ENCODE data around the gene KDM3A. TPM values are rescaled to one million over a fixed set of nuclear protein-coding genes. Genes with fewer than 3 reads are reported as not detected.

Gene KDM3A
- total RNA-seq, 1 experiment from 2014 or later: 52.4 TPM

- Histone ChIP-seq H3K36me3 (ENCODE audit: control insufficient read depth, insufficient read depth, low read length) (no peaks in the 10 kb centered on the region), H3K4me1 (peaks cover 19% of the 10 kb centered on the region), H3K9me3 (no peaks in the 10 kb centered on the region), H3K4me3 (ENCODE audit: low read depth, low read length) (no peak overlapping the region), H3K27me3 (replicated peaks; ENCODE audit: control insufficient read depth, insufficient read depth, low read length) (no peaks in the 10 kb centered on the region)
- H3K4me3 Mint-ChIP-seq (ENCODE audit: unreplicated experiment): no peak overlapping the region
- POLR2A ChIA-PET: interaction anchor here (0.5 to 1.0 kb wide), 3 partner anchors 27 to 1421 kb away, joined by 6 to 10 read pairs (median 6); partner anchors contain the start of gene KDM3A
- BruUV-seq (replicated peaks): no TSS peak
- H3K27me3 Mint-ChIP-seq (ENCODE audit: insufficient read depth, unreplicated experiment): no peaks in the 10 kb centered on the region
- H3K36me3 Mint-ChIP-seq (ENCODE audit: insufficient read depth, unreplicated experiment): no peaks in the 10 kb centered on the region
- CTCF ChIA-PET: no interaction called here
- H3K9me3 Mint-ChIP-seq (ENCODE audit: unreplicated experiment): peaks cover 10% of the 10 kb centered on the region
- TF ChIP-seq CTCF (IDR thresholded peaks at IDR 0.05; ENCODE audit: insufficient read depth in 1 of 2, low read depth in 1 of 2, low read length in 1 of 2, severe bottlenecking in 1 of 2, unreplicated experiment in 1 of 2): no peak
- peaks cover 7% of the 10 kb centered on the region for H3K4me1 Mint-ChIP-seq (ENCODE audit: low read depth, unreplicated experiment)
- intact Hi-C loops (cut with micrococcal nuclease; ENCODE audit: unreplicated experiment): loop anchor here (10.0 kb wide), 3 partner anchors 91 to 391 kb away; partner anchors contain the start of gene RNF103
- peak; percentile 57 to 63 for DNase-seq
- no peak overlapping the region for H3K27ac Mint-ChIP-seq (ENCODE audit: unreplicated experiment)
These were observed 47.4 kb upstream of the KDM3A start for GRCh38 chr2:86393521-86394491.

- Histone ChIP-seq H3K9me3 (no peaks in the 10 kb centered on the region), H3K36me3 (ENCODE audit: control insufficient read depth, insufficient read depth, low read length) (no peaks in the 10 kb centered on the region), H3K27me3 (replicated peaks; ENCODE audit: control insufficient read depth, insufficient read depth, low read length) (no peaks in the 10 kb centered on the region), H3K4me1 (peaks cover 22% of the 10 kb centered on the region), H3K4me3 (ENCODE audit: low read depth, low read length) (no peak overlapping the region)
- Mint-ChIP-seq H3K9me3 (ENCODE audit: unreplicated experiment) (peaks cover 19% of the 10 kb centered on the region), H3K36me3 (ENCODE audit: insufficient read depth, unreplicated experiment) (no peaks in the 10 kb centered on the region), H3K4me1 (ENCODE audit: low read depth, unreplicated experiment) (peaks cover 10% of the 10 kb centered on the region), H3K27me3 (ENCODE audit: insufficient read depth, unreplicated experiment) (no peaks in the 10 kb centered on the region), H3K27ac (ENCODE audit: unreplicated experiment) (no peak overlapping the region), H3K4me3 (ENCODE audit: unreplicated experiment) (no peak overlapping the region)
- intact Hi-C loops (cut with micrococcal nuclease; ENCODE audit: unreplicated experiment): loop anchor here (1.0 to 10.0 kb wide), 4 partner anchors 88 to 388 kb away; partner anchors contain the start of gene RNF103
- ChIA-PET CTCF (interaction anchor here (0.6 to 1.7 kb wide), 11 partner anchors 45 to 411 kb away, joined by 3 to 15 read pairs (median 4); partner anchors contain the start of gene KDM3A), POLR2A (interaction anchor here (0.5 to 1.2 kb wide), 4 partner anchors 45 to 226 kb away, joined by 3 to 13 read pairs (median 6); partner anchors contain the start of gene KDM3A)
- peak; percentile 54 to 61 for DNase-seq
- peak; percentile 19 to 36 for TF ChIP-seq CTCF (IDR thresholded peaks at IDR 0.05; ENCODE audit: insufficient read depth in 1 of 2, low read depth in 1 of 2, low read length in 1 of 2, severe bottlenecking in 1 of 2, unreplicated experiment in 1 of 2)
- BruUV-seq (replicated peaks): no TSS peak
These were observed 44.8 kb upstream of the KDM3A start for GRCh38 chr2:86396291-86396785.

GRCh38 chr2:86397986-86398385 lies 43.2 kb upstream of the KDM3A start:
- intact Hi-C loops (cut with micrococcal nuclease; ENCODE audit: unreplicated experiment): loop anchor here (1.0 to 10.0 kb wide), 4 partner anchors 24 to 387 kb away; partner anchors contain the start of gene RNF103
- H3K9me3 ChIP-seq: no peaks in the 10 kb centered on the region

More at GRCh38 chr2:86397986-86398385, 43.2 kb upstream of the KDM3A start:
- DNase-seq: peak in 1 of 2 experiments; percentile 24
- Mint-ChIP-seq H3K36me3 (ENCODE audit: insufficient read depth, unreplicated experiment) (no peaks in the 10 kb centered on the region), H3K9me3 (ENCODE audit: unreplicated experiment) (peaks cover 10% of the 10 kb centered on the region), H3K4me3 (ENCODE audit: unreplicated experiment) (no peak overlapping the region), H3K27ac (ENCODE audit: unreplicated experiment) (no peak overlapping the region), H3K27me3 (ENCODE audit: insufficient read depth, unreplicated experiment) (no peaks in the 10 kb centered on the region), H3K4me1 (ENCODE audit: low read depth, unreplicated experiment) (peaks cover 13% of the 10 kb centered on the region)
- POLR2A ChIA-PET: no interaction called here
- TF ChIP-seq CTCF (IDR thresholded peaks at IDR 0.05; ENCODE audit: insufficient read depth in 1 of 2, low read depth in 1 of 2, low read length in 1 of 2, severe bottlenecking in 1 of 2, unreplicated experiment in 1 of 2): no peak
- CTCF ChIA-PET: interaction anchor here (1.1 kb wide), 1 partner anchor 43 kb away, joined by 6 read pairs; the partner anchor contains the start of gene KDM3A
- peaks cover 23% of the 10 kb centered on the region for H3K4me1 ChIP-seq
- H3K36me3 ChIP-seq (ENCODE audit: control insufficient read depth, insufficient read depth, low read length): no peaks in the 10 kb centered on the region; the same call in 1 of the 2 replicates
- BruUV-seq (replicated peaks): no TSS peak
- H3K27me3 ChIP-seq (replicated peaks; ENCODE audit: control insufficient read depth, insufficient read depth, low read length): no peaks in the 10 kb centered on the region
- no peak overlapping the region for H3K4me3 ChIP-seq (ENCODE audit: low read depth, low read length)

Measured in Caco-2 (cell line).